GM19324 (cell line): ENCODE measurements around the gene MFSD2A.
"Not testable (repeated sequence)": the region's sequence is repeated elsewhere in the genome, so short reads cannot be mapped to it uniquely, and the experiment has no call there.

Experiments used
- ATAC-seq: cut with Tn5 transposase; IDR thresholded peaks from one replicate; pipeline ENCODE4 v1.9.1; 2021; ENCODE audit warnings: mild to moderate bottlenecking, moderate library complexity; ENCODE audit not compliant: unreplicated experiment, low FRiP score

Gene MFSD2A

GRCh38 chr1:39954870-39955546 is at the start of gene MFSD2A:
MFSD2A (plus strand) TSS chr1:39955145; CDS start chr1:39955293, 148 bp downstream.
- ATAC-seq, result peak; percentile 81

GRCh38 chr1:39905172-39905571 is 49.8 kb upstream of the MFSD2A start:
- ATAC-seq, result no peak

GRCh38 chr1:39907528-39908453 is 47.2 kb upstream of the MFSD2A start:
- ATAC-seq, result no peak

- ATAC-seq, result no peak
Observed at GRCh38 chr1:39908534-39908933, 46.4 kb upstream of the MFSD2A start.

GRCh38 chr1:39910263-39910662 is 44.7 kb upstream of the MFSD2A start:
- no peak for ATAC-seq

GRCh38 chr1:39913136-39913535 is 41.8 kb upstream of the MFSD2A start:
- not testable (repeated sequence) for ATAC-seq

GRCh38 chr1:39915499-39916129 is 39.3 kb upstream of the MFSD2A start:
- no peak for ATAC-seq

GRCh38 chr1:39917825-39918224 is 37.1 kb upstream of the MFSD2A start:
- ATAC-seq, result no peak

GRCh38 chr1:39919545-39919944 is 35.4 kb upstream of the MFSD2A start:
- ATAC-seq, result no peak

- no peak for ATAC-seq
Observed at GRCh38 chr1:39922251-39922688, 32.7 kb upstream of the MFSD2A start.

GRCh38 chr1:39925721-39926342 is 29.1 kb upstream of the MFSD2A start:
- ATAC-seq, result no peak

GRCh38 chr1:39926343-39926793 is 28.6 kb upstream of the MFSD2A start:
- ATAC-seq, result no peak

GRCh38 chr1:39926820-39927219 is 28.1 kb upstream of the MFSD2A start:
- no peak for ATAC-seq

GRCh38 chr1:39927538-39927937 is 27.4 kb upstream of the MFSD2A start:
- no peak for ATAC-seq

GRCh38 chr1:39928809-39929587 is 25.9 kb upstream of the MFSD2A start:
- ATAC-seq, result no peak

GRCh38 chr1:39933956-39934941 is 20.7 kb upstream of the MFSD2A start:
- ATAC-seq, result no peak

- ATAC-seq, result no peak
Observed at GRCh38 chr1:39936724-39937491, 18.0 kb upstream of the MFSD2A start.

- no peak for ATAC-seq
Observed at GRCh38 chr1:39938856-39939255, 16.1 kb upstream of the MFSD2A start.
